K562 (cell line): ENCODE data around the gene SLC25A5.

ENCODE experiments used
- CAMTA2 ChIP-seq: fragments of 250-450 bp; sonication (Bioruptor Pico); conservative IDR thresholded peaks from 2 replicates; pipeline ENCODE4 v1.5.1; 2022
- CBX3 ChIP-seq, 2 experiments: IDR thresholded peaks; 1 replicate in 1 of 2; 2 replicates in 1 of 2; pipeline ENCODE4 v1.6.1; 2012; ENCODE audit warnings: inconsistent platforms in 2 of 2, low read length in 2 of 2, borderline replicate concordance in 1 of 2, control low read depth in 1 of 2
- TF ChIP-seq, protein P1 (sequence below): sonication (generic); formaldehyde crosslinking; IDR thresholded peaks from 2 replicates; pipeline ENCODE4 v1.8.1; 2023; ENCODE audit warnings: mild to moderate bottlenecking, missing genetic modification reagents
- TF ChIP-seq, protein P2 (sequence below): fragments of 450-650 bp; IDR thresholded peaks from 2 replicates; pipeline ENCODE4 v1.6.1; 2016; ENCODE audit warnings: missing biosample characterization, missing genetic modification characterization

DNA sequence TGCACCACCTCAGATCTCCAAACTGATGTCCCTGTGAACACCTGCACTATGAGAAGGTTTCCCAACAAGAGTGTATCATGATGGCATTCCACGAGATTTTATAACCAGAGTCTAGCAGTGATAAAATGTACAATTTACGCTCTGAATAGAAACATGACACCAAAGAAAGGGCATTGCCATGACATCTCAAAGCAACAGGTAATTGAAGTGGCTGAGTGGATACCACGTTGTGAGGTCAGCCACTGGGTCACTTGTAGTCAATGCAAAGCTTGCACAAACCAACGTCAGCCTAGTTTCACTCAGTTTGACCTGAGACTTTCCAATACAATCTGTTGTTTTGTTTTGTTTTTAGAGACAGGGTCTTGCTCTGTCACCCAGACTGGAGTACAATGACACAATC, 15.0 kb upstream of the SLC25A5 start:
- no peak for TF ChIP-seq CBX3 (IDR thresholded peaks at IDR 0.05; ENCODE audit: borderline replicate concordance in 1 of 2, low read length in 2 of 2)
- TF ChIP-seq, protein P1, sequence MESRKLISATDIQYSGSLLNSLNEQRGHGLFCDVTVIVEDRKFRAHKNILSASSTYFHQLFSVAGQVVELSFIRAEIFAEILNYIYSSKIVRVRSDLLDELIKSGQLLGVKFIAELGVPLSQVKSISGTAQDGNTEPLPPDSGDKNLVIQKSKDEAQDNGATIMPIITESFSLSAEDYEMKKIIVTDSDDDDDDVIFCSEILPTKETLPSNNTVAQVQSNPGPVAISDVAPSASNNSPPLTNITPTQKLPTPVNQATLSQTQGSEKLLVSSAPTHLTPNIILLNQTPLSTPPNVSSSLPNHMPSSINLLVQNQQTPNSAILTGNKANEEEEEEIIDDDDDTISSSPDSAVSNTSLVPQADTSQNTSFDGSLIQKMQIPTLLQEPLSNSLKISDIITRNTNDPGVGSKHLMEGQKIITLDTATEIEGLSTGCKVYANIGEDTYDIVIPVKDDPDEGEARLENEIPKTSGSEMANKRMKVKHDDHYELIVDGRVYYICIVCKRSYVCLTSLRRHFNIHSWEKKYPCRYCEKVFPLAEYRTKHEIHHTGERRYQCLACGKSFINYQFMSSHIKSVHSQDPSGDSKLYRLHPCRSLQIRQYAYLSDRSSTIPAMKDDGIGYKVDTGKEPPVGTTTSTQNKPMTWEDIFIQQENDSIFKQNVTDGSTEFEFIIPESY (CRISPR knock-in tag) = no peak
- TF ChIP-seq, protein P2, sequence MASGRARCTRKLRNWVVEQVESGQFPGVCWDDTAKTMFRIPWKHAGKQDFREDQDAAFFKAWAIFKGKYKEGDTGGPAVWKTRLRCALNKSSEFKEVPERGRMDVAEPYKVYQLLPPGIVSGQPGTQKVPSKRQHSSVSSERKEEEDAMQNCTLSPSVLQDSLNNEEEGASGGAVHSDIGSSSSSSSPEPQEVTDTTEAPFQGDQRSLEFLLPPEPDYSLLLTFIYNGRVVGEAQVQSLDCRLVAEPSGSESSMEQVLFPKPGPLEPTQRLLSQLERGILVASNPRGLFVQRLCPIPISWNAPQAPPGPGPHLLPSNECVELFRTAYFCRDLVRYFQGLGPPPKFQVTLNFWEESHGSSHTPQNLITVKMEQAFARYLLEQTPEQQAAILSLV (tag) = no peak
- TF ChIP-seq CAMTA2 (CRISPR knock-in tag) = no peak
